ENCODE data around the gene MINDY2.

DNA sequence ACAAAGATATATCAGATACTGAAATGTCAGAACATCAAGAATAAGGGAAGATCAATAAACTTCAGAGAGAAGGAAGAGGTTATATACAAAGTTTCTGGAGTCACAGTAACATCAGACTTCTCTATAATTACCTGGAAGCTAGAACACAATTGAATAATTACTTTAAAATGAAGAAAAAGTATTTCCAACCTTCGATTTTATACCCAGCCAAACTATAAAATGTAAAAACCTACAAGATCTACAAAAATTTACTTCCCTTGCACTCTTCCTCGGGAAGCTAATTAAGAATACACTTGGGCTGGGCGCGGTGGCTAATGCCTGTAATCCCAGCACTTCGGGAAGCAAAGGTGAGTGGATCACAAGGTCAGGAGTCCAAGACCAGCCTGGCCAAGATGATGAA is 6.6 kb upstream of the MINDY2 start:
- no peak for TF ChIP-seq POLR2A (IDR thresholded peaks at IDR 0.05; ENCODE audit: low read depth, low read length)
- no peak for TF ChIP-seq POLR2AphosphoS5 (IDR thresholded peaks at IDR 0.05; ENCODE audit: low read depth, low read length)
- no peak for TF ChIP-seq TAF1 (IDR thresholded peaks at IDR 0.05; ENCODE audit: borderline replicate concordance, low read depth, low read length)
